Panc1 (cell line): Measurements from ENCODE around the gene YBX3.

Source experiments
- CTCF ChIP-seq: fragments of 450-650 bp; IDR thresholded peaks from 2 replicates; pipeline ENCODE4 v1.5.1; 2017; ENCODE audit warnings: mild to moderate bottlenecking
- TCF7L2 ChIP-seq: IDR thresholded peaks from 2 replicates; pipeline ENCODE4 v1.6.1; 2011; ENCODE audit warnings: mild to moderate bottlenecking, low read depth, low read length, inconsistent platforms

GRCh38 chr12:10715491-10715890 is 7.6 kb downstream of the YBX3 start:
- TF ChIP-seq TCF7L2: no peak
- TF ChIP-seq CTCF: no peak
